ENCODE measurements around the gene EXD3.

Gene EXD3

DNA sequence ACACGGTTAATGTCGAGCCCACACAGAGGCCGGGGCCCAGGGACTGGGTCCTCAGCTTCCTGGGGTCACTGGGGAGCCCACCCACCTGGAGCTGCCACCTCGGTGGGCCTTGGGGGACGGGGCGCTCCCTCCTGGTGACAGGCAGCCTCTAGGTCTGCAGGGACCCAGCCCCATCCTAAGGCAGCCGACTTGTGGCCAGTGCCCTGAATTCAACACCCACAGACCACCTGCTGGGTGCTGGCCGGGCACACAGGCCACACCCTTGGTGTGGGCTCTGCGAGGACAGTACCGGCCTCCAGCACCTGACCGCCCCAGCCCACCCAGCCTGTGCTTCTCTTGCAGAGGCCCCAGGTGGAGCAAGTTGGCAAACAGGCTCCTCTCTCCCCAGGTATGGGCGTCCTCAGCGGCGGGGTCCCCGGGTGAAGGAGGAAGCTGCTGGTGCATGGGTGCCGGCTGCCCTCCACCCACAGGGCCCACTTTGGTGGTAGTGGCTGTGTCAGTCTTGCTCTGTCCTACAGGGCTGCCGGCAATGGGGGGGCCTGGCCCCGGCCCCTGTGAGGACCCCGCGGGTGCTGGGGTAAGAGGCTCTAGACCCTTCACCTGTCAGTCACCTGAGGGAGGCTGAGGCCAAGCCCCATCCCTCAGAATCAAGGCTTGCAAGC is 9.9 kb upstream of the EXD3 start:
- DNase-seq (ENCODE audit: low read depth) = no peak

DNA sequence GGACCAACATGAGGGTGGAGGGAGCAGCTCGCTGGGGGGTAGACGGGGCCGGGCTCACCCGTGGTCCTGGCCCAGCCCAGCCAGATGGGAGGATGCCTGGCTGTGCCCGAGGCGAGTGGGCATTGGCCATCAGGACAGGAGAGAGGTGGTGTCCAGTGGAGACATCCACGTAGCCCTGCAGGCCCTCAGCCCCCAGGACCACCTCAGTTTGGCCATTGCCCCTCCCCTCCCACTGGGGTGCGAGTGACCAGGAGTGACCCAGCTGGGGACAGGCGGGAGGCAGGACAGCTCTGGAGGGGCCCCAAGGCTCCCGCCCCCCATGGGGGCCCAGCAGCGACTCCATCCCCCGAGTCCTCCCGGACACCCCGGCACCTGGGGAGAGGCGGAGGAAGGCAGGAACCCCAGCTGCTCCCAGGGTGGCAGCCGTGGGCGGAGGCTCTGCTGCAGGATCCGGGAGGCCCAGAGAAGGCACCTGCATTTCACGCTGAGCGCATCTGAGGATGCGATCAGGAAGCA is 8.5 kb upstream of the EXD3 start:
- DNase-seq (ENCODE audit: low read depth) = no peak

DNA sequence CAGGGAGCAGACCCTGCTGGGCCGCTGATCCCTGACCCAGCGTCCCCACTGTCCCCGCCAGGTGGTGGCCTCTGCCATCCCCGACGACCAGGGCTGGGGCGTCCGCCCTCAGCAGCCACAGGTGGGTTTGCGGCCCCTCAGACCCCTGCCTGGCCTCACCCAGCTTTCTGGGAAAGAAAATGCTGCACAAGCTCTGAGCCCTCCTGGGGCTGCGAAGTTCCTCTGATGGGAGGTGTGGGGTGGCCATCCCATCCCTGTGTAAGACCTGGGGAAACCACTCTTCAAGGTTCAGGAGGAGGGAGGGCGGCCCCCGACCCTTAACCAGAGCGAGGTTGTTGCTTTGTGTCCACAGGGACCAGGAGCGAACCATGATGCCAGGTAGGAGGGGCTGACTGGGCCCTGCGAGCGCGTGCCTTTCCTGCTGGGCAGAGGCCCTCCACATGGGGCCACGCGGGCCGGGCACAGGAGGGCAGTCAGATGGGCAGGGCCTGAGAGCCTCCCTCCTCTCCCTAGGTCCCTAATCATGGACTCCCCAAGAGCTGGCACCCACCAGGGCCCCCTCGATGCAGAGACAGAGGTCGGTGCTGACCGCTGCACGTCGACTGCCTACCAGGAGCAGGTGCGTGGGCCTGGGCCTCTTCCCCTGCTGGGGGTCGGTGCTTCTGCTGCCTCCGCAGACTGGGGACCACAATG is 7.9 kb upstream of the EXD3 start:
- DNase-seq (ENCODE audit: low read depth) = no peak

DNA sequence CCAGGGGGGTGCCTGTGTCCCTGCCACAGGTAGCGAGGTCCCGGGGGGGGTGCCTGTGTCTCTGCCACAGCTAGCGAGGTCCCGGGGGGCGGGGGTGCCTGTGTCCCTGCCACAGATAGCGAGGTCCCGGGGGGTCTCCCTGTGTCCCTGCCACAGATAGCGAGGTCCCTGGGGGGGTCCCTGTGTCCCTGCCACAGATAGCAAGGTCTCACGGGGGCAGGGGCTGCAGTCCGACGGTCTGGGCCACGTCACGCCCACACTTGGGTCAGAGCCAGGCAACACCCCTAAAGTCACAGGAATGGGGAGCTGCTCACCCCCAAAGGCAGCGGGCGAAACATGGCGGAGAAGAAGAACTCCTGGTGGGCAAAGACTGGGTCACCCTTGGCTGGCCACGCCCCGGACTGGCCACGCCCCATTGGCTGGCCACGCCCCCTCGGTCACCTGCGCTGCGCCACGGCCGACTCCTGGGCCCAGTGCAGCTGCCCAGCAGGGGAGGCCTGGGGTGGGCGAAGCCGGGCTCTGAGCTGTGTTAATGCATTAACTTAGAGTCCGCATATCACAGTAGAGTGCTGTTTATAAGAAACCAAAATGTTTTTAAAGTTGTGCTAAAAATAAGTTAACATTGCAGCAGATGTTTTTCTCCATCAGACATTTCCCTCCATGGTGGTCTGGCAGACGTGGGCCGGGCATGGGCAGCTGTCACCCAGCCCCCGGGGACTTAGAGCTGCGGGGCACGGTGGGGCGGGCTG is 7.2 kb upstream of the EXD3 start:
- DNase-seq (ENCODE audit: low read depth) = no peak

DNA sequence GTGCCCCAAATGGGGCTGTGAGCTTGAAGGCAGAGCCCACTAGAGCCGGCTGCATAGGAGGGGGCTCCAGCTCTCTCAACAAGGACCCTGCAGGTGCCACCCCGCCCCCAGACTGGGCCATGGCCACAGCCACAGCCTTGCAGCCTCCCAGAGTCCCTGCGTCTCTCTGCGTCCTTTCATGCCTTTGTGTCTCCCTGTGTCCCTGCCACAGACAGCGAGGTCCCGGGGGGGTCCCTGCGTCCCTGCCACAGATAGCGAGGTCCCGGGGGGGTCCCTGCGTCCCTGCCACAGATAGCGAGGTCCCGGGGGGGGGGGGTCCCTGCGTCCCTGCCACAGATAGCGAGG is 6.6 kb upstream of the EXD3 start:
- DNase-seq (ENCODE audit: low read depth) = no peak

DNA sequence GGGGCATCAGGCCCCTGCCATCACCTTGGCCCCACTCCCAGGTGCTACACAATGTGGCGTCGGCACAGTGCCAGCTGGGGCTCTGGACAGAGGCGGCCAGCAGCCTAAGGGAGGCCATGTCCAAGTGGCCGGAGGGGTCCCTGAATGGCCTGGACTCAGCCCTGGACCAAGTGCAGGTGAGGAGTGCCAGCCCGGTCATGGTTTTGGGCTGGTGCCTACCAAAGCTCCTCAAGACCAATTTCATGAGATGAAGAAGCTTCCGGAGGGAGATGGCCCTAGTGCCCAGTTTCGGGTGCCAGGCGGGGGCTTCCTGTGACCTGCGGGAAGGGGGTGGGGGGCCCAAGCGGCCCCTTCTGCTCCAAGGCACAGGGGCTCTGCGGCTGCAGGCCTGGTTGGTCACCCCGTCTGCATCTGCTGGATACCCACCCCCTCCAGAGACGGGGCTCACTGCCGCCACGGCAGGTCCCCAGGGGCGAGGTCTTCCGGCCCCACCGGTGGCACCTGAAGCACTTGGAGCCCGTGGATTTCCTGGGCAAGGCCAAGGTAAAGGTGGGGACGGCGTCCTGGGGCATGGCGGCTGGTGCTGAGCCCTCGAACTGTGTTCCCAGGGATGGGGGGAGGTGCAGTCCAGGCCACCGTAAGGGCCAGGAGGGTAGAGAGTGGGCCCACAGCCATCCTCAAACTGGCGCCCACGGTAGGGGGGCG is 6.0 kb upstream of the EXD3 start:
- no peak for DNase-seq (ENCODE audit: low read depth)

DNA sequence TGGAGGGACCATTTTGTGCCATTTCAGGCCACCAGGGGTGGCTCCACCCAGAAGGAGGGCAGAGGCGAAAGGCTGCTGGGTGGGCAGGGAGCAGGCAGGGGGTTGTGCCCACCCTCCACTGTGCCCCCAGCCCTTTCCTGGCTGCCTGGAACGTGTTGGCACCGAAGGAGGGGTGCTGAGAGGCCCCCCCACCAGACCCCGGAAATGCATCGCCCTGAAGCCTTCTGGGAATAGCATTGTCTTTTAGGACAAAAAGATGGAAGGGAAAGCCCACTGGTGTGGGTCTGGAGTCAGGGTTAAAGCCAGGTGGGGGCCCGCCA is 5.3 kb upstream of the EXD3 start:
- DNase-seq (ENCODE audit: low read depth) = no peak

DNA sequence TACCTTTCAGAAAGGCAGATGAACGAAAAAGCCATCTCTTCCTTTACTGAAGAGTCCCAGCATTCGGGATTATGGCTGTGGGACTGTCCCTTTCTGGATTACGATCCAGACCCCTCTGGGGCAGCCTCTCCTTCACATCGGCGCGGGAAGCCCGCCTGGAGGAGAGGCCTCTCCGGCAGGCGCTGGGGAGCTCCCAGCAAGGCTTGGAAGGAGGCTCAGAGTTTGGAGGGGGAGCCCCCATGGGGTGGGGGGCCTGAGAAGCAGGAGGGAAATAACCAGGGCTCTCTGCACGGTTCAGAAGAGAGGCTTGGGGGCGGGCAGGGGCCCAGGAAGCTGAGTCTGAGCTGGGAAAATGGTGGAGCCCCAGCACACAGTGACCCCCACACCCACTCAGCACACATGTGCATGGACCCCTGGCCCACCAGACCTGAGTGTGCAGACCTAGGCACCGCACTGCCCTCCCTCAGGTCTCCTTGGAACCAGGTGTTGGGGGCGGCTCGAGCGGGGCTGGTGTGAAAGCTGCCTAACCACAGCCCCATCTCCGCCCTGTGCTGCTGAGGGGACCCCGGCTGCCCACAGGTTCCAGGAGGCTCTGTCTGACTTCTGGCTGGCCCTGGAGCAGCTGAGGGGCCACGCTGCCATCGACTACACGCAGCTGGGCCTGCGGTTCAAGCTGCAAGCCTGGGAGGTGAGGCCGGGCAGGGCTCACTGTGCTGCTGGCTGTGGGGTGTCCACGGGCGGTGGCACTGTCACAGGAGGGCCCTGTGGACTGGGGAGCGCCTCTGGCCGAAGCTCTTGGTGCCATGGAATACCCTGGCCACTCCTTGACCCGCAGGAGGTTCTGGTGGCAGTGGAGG is 4.7 kb upstream of the EXD3 start:
- no peak for DNase-seq (ENCODE audit: low read depth)

DNA sequence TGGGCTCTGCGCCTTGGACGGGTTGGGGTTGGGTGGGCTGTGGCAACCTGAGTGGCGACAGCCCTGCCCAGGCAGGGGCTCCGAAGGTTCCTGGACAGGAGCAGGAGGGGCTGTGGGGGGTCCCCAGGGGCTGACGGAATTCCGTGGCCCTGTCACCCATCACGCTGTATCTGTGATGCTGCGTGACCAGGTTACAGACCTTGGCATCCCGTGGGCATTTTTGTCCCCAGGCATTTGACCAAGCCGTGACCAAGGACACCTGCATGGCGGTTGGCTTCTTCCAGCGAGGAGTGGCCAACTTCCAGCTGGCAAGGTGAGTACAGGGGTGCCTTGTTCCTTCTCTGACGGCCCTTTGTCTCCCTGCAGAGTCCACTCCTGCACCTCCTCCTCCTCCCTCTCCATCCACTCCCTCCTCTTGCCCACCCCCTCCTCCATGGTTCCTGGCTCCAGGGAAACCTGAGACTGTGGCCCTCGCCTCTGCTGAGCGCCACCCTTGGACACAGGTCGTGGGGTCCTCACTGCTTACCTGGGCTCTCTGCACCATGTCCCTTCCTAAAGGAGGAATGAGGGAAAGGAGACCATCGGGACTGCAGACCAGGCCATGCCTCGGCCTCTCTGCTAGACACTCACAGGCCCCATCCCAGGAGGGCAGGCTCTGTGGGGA is 3.2 kb upstream of the EXD3 start:
- DNase-seq (ENCODE audit: low read depth) = no peak

DNA sequence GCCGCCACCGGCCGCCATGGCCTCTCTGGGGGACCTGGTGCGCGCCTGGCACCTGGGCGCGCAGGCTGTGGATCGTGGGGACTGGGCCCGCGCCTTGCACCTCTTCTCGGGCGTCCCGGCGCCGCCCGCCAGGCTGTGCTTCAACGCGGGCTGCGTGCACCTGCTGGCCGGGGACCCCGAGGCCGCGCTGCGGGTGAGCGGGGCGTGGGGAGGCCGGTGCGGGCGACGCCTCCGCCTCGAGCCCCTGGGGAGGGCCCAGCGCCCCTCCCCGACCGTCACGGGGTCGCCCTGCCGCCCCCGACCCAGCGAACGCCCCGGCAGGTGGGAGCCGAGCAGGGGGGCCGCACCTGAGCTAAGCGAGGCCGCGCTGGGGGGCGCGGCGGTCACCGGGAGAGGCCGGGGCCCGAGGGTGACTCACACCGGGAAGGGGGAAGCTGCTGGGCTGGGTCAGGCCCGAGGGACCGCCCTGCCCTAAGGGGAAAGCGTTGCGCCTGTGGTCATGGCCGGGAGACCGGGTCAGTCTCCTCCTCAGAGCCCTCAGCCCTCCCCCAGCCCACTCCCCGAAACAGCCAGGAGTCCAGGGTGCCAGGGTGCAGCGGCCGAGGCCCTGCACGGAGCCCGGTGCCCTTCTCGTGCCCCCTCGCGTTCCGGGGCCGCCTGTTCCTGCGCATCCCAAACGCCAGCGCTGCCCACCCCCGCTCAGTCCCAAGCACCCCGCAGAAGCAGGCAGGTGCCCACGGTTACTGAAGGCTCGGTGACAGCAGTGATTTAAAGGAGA is 741 bp upstream of the EXD3 start:
- no peak for DNase-seq (ENCODE audit: low read depth)

DNA sequence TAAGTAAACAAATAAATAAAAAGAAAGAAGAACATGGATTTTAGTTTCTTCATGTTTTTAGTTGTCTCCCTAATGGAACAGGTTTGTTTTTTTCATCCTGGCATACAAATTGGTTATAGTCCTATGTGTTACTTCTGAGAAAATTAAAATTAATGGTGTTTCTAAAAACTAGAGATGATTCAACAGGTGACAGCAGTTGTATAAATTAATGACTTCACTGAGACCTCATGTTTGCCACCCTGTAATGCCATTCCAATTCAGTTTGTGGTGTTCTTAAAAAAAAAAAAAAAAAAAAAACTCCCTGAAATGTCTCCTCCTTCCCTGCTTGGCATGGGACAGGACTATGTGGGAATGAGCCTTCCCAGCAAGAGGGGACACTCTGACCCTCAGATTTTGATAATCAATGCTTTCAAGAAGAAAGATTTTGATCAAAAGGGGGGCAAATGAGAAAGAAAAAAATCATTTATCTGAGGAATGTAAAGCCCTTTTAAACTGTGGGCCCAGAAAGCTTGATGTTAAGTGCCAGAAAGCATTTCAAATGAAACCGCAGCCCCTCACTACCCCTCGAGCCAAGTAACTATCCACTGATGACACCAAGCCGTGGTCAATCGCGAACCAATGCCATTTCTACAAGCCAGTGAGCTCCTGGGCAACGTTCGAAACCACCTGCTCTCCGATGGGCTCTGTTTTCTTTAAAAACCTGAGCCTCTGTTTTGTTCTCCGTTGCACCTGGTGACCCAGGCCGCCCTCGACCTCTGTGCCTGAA is 941 bp downstream of the EXD3 start:
- no peak for DNase-seq (ENCODE audit: low read depth)

DNA sequence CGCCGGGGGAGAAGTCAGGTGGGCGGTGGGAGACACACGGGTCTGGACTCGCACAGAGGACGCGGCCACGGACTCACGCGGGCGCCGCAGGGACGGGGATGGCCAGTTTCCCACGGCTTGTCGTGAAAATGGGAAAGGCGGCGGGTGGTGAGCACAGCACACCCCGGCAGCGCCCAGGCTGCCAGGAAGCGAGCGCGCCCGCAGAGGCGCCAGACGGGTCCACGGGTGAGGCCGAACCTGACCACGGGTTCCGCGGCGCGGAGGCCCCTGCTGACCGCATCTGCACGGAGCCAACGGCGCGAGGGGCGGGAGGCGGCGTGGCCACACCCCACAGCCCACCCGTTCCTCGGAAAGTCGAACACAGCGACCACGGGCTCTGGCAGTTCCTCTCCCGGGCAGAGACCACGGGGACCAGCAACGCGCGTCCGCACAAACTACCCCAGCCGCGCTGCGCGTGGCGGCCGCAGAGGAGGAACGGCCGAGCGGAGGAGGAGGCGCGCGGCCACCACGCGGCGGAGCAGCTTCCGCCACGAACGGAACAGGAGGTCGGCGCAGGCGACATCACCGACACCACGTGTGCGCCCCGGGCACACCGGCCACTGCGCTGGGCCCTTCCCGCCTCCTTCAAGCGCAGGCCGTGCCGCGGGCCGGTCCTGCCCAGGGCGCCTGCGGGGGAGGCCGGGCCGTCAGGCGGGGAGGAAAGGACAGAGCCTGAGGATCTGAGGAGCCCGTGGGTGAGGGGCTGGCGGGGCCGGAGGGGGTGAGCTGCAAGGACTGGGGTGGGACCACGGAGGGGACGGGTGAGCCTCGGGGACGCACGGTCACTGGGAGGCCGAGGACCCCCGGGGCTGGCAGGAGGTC is 5.6 kb downstream of the EXD3 start:
- DNase-seq (ENCODE audit: low read depth) = no peak

DNA sequence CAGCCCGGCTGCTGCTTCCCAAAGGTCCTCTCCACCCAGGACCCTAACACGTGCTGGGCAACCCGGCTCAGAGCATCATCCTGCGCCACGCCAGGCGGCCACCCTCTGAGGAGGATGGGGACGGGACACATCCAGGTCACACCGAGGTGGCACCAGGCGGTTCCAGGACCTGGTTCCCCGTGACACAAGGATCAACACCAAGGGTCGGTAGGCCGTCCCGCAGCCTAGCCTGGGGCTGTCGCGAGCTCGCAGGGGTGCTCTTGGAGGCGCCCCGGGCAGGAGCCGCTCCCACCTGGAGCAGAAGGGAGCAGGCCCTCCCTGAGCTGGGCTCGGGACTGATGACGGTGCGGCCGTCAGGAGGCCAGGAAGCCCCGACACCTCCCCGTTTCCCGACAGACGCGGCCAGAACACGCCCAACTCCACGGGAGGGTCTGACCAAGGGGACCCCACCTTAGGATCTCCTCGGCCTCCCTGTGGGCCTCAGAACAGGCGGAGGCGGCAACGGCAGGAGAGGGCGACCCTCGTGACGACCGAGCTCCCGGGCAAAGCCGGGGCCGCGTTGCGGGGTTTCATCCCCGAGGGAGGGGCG is 6.3 kb downstream of the EXD3 start:
- no peak for DNase-seq (ENCODE audit: low read depth)

DNA sequence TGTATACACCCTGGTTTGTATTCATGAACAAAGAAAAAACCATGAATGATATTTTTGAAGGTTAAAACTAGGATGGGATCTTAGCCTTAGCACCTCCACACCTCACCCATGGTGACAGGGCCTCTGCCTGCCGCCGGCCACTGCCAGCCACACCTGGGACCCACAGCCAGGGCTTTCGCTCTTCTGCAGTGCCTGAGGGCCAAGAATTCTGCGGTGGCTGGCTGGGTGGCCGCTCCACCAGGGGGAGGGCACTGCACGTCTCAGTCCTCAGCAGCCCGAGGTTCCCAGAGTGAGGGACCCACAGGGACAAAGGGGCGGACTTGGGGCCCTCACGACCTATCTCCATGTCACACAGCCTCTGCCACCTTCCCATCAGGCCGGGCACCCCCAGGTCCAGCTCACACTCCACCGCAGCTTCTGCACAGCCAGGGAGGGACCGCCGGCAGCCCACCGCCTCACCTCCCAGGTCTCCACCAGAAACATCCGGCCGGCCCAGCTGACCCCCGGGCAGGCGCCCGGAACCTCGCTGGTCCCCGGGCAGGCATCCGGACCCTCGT is 6.9 kb downstream of the EXD3 start:
- DNase-seq (ENCODE audit: low read depth) = no peak

DNA sequence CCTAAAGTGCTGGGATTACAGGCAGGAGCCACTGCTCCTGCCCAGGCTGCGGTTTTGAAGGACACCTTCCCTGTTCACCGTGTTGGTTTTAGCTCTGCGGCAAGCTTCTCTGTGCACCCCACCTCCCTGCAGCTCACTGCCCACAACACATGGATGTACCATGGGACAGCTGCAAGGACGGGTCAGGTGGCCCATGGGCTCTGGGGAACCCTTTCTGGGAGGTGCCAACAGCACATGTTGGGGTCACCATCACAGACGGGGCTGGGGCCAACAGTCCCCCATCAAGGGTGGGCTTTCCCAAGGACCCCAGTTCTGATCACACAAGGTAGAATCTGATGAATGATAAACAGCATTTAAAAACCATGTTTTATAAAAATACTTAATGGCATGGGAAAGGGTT is 7.5 kb downstream of the EXD3 start:
- no peak for DNase-seq (ENCODE audit: low read depth)

DNA sequence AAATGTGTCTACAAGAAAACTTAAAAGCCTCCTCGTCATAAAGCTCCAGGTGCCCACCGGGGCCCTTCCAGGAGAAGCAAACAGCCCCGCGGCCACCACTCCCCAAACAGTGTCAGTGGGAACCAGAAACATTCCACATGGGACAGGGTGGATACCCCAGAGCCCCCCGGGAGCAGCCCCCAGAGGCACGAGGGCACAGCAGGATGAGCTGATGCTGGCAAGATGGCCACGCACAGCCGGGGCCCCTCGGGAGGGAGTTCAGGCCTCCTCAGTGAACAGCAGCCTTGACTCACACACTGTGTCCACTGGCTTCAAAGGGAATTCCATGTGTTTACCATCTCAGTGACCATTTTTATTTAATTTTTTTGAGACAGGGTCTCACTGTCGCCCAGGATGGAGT is 10.5 kb downstream of the EXD3 start:
- no peak for DNase-seq (ENCODE audit: low read depth)

DNA sequence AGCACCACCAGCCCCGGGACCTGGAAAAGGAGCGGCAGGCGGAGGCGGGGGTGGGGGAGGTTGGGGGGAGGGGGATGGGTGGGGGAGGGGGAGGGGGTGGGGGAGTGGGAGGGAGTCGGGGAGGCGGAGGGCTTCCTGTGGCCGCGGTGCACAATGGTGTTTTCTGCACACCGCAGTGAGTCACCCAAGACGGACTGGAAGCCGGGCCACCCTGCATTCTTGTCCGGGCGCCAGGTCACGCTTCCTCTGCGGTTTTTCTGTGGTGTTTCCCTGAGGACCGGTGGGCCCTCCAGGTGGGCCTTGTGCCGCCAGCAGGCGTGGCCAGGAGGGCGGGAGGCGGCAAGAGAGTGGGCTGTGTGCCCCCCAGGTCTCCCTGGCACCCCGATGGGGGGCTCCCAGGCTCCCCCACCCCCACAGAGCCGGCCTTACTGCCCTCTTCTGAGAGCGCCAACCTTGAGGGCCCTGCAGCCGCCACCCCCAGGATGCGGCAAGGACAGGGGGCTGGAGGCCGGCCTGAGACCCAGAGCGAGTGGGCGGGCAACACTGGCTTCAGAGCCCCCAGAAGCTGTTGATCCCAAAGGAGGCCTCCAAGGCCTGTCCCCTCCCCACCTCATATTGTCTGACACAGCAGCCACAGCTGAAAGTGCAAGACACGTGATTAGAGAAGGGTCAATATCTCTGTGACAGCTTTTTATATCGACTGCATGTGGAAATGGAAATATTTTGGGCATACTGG is 11.1 kb downstream of the EXD3 start:
- DNase-seq (ENCODE audit: low read depth) = no peak
